CD4-positive, alpha-beta T cell treated with Interleukin-4 for 1 hour (primary cell): ENCODE results near the gene DNAH9.

ENCODE experiments used
- DNase-seq, 2 donors: peaks; one replicate each; pipeline ENCODE4 v3.0.0-alpha.2; 2020 to 2022

The DNAH9 gene

DNA sequence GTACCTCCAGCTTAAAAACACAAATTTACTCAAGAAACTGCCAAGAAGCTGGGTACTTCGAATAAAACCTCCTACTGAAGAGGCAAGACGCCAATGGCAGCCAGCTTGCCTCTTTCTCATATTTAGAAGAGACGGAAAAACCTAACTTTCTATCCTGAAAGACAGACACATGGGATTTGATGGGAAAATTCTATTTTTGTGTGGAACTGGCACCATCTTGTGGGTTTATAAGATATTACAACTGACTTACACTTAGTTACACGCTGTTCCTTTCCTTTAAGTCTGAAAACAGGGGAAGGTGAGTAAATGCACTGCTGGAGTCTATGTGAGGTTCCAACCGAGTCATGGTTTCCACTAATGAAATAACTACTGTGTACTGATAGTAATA lies 388.7 kb downstream of the DNAH9 start:
- no peak for DNase-seq

DNA sequence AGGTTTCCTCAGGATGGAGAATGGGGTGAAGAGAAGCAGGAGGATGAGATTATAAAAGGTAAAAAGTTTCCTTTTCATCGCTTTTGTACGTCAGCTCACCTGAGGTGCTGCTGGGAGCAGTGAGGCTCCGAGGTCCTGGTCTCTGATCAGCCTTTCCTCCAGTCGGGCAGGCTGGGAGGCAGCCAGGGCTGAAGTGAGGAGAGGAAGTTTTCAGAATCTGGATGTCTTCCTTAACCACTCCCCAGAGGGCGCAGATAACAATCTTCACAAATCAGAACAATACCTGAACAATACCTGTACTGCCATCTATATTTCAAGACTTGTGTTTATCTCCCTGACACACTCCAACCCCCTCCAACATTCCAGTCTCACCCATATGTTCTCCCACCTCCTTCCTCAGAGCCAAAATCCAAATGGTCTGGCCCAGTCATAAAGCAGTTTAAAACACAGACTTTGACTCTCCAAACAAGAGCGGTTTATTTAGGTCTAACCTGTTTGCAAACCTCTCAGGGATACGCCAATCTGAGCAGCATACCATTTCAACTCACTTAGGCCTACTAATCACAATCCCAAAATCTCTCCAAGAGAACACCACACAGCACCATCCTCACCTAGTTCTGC lies 392.2 kb downstream of the DNAH9 start:
- no peak for DNase-seq

DNA sequence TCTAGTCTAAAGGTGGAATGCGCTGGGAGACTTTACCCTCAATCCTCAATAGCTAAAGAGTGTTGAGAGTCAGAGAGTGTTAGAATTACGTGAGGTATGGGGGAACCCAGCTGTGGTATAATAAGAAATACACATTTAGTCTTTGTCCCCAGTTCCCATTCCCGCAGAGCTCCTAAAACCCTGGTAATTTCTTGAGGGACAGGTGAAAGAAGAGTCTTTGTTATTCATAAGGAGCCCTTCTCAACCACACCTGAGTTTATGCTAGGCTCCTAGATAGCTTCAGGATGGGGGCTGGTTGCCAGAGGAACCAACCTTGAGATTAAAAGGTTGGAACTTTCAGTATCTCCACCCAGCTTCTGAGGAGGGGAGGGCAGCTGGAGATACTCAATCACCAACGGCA lies 393.2 kb downstream of the DNAH9 start:
- no peak for DNase-seq

DNA sequence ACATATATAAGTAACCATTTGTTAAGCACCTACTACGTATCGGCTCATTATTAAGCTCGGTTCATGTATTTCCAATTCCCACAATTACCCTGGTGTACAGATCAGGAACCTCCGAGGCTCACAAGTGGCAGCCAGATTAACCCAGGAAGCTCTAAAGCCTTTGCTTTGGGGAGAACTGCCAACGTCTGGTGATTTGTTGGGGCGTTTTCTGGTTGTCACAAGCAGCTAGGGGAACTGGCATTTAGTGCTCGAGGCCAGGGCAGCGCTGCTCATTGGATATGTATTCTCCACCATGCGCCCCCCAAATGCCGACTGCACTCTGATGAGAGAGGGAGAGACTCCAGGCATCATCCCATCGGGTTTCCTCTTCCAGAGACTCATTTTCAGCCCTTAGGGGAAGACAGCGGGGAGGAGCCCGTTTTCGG lies 398.5 kb downstream of the DNAH9 start:
- DNase-seq = peak; percentile 57

DNA sequence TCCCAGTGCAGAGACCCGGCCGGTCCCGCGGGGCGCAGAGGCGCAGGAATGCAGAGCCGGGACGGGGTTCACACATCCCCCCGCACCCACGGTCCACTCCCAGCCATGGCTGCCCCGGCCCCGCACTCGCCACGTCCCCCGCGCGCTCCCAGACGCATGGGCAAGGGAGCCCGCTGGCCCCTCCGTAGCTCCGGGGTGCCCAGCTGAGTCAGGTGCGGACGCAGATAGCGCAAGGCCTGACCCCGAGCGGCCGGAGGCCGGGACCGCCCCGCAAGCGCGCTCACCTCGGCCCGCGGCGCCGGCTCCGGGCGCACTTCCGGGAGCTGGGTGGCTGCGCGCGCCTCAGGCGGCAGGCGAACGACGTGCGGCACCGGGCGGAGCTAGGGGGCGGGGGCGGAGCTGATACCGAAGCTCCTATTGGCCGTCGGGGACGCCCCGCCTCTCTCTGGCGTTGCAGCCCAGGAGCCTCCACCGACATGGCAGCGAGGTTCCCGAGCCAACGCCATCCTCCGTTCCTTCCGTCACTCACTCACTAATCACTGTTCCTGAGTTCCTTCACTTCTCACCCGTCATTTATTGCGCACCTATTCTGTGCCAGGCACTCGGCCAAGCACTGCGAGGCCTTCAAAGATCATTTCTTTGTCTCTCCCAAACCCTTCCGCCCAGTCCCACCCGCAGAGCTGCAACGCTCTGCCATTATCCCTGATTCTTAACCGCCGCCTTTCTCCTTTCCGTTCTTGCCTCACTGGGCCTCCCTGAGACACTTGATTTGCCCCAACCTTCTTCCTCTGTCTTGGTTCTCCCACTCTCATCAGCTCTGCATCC lies 399.1 kb downstream of the DNAH9 start, which contains the start of gene ZNF18:
ZNF18 (minus strand) TSS at position 329 of the 825 bp plus-strand sequence. CDS start 4,646 bp downstream, outside the sequence.
- DNase-seq = peak; percentile 94 to 95

DNA sequence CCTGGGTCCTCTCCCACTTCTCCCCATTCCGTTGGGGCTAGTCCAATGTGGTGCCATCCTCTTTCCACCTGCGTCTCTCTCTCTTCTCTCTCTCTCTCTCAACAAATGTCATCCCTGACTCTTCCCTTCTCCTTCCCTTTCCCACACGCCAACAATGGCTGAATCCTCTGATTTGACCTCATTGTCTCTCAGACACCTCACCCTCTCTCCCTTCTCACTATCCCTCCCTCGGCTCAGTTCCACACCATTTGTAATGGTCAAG lies 399.6 kb downstream of the DNAH9 start:
- DNase-seq = no peak

DNA sequence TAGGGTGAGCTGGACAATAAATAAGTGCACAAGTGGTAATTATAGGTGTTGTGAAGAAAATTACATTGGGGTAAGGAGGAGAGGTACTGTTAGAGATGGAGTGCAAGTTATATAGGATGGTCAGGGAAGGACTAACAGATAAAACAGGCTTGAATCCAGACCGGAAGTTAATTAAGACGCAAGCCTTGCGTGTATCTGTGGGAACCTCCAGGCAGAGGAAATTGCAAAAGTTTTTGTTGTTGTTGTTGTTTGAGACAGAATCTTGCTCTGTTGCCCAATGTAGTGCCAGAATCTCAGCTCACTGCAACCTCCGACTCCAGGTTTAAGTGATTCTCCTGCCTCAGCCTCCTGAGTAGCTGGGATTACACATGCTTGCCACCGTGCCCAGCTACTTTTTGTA lies 401.4 kb downstream of the DNAH9 start:
- DNase-seq = no peak

DNA sequence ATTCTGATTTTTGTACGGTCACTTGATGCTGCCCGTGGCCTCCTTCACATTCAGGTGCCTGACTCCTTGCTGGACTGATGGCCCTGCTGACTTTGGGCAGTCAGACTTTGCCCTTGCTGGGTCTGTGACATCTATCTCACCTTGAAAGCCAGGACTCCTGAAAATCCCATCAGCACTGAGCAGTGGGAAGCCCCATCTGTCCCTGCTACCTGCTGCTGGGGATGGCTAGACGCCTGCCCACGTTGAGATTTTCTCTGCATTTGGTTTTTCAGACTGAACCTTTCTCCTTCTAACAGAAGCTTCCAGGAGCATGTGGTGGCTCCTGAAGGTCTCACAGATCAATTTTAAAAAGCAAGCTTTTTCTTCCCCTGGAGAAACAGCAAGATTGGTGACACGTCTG lies 409.2 kb downstream of the DNAH9 start:
- no peak for DNase-seq
